OCI-LY7 (cell line): ENCODE measurements around the gene NRG4. TPM values are rescaled to one million over a fixed set of nuclear protein-coding genes. Genes with fewer than 3 reads are reported as not detected.
A peak's percentile ranks its signal among the peaks of the same experiment; 100 is the strongest.

Source experiments
- Bru-seq: library from RNA; stranded (reverse); fragments of 400-500 nt; gene quantifications from one replicate; lab custom pipeline; 2021; lab: Mats Ljungman, UMichigan
- BruChase-seq, 2 experiments: library from RNA; stranded (reverse); fragments of 400-500 nt; gene quantifications; one replicate each; lab custom pipeline; 2021; lab: Mats Ljungman, UMichigan
- BruUV-seq: library from RNA; stranded (reverse); fragments of 400-500 nt; replicated peaks from 2 replicates; lab custom pipeline; 2021; lab: Mats Ljungman, UMichigan
- CTCF ChIA-PET: fragments of 300-600 bp; sonication (Branson Sonifier 250); formaldehyde crosslinking; loops from one replicate; lab custom pipeline; 2022; ENCODE audit warnings: antibody characterized with exemption; ENCODE audit not compliant: unreplicated experiment; lab: Charles Lee
- POLR2A ChIA-PET: fragments of 300-600 bp; sonication (Branson Sonifier 250); formaldehyde crosslinking; loops from one replicate; lab custom pipeline; 2022; ENCODE audit warnings: antibody characterized with exemption; lab: Charles Lee
- DNase-seq: peaks from one replicate; pipeline ENCODE4 v3.0.0-alpha.2; 2015; ENCODE audit warnings: low spot score
- H2AFZ ChIP-seq: fragments of 200-600 bp; sonication (generic), shearing (Covaris generic); 2 replicates; pipeline ENCODE4 v1.6.1; 2014; ENCODE audit warnings: mild to moderate bottlenecking, antibody characterized with exemption, low read length, moderate library complexity
- H3K27ac ChIP-seq: fragments of 200-600 bp; sonication (generic); 2 replicates; pipeline ENCODE4 v1.5.1; 2014; ENCODE audit warnings: mixed run types, low read depth, mild to moderate bottlenecking, moderate library complexity, low read length, inconsistent platforms; ENCODE audit not compliant: poor library complexity, severe bottlenecking
- H3K36me3 ChIP-seq: fragments of 200-600 bp; sonication (generic); 2 replicates; pipeline ENCODE4 v1.6.1; 2014; ENCODE audit warnings: mild to moderate bottlenecking, antibody characterized with exemption, low read length, moderate library complexity, mixed read lengths; ENCODE audit not compliant: insufficient read depth
- H3K4me1 ChIP-seq: fragments of 200-600 bp; sonication (generic); 2 replicates; pipeline ENCODE4 v1.5.1; 2014; ENCODE audit warnings: mild to moderate bottlenecking, low read length; ENCODE audit not compliant: insufficient read depth, poor library complexity, severe bottlenecking
- H3K4me2 ChIP-seq: fragments of 200-600 bp; sonication (generic); 2 replicates; pipeline ENCODE4 v1.6.1; 2014; ENCODE audit warnings: mild to moderate bottlenecking, low read length
- H3K4me3 ChIP-seq: fragments of 200-600 bp; sonication (generic); 2 replicates; pipeline ENCODE4 v1.5.1; 2014; ENCODE audit warnings: mild to moderate bottlenecking, low read depth, low read length; ENCODE audit not compliant: poor library complexity, severe bottlenecking
- H3K79me2 ChIP-seq: fragments of 200-600 bp; sonication (generic); 2 replicates; pipeline ENCODE4 v1.6.1; 2016; ENCODE audit warnings: low read depth, mild to moderate bottlenecking, low read length, moderate library complexity, mixed read lengths; ENCODE audit not compliant: insufficient read depth
- H3K9me2 ChIP-seq: fragments of 200-600 bp; sonication (generic); 2 replicates; pipeline ENCODE4 v1.6.1; 2016; ENCODE audit warnings: mild to moderate bottlenecking, low read length, mixed read lengths; ENCODE audit not compliant: insufficient read depth
- H3K9me3 ChIP-seq: fragments of 200-600 bp; sonication (generic); 2 replicates; pipeline ENCODE4 v1.6.1; 2014; ENCODE audit warnings: mild to moderate bottlenecking, mixed run types, low read length, mixed read lengths
- H4K20me1 ChIP-seq: fragments of 200-600 bp; sonication (generic); 2 replicates; pipeline ENCODE4 v1.6.1; 2014; ENCODE audit warnings: mild to moderate bottlenecking, antibody characterized with exemption, low read length, moderate library complexity, mixed read lengths; ENCODE audit not compliant: insufficient read depth
- EZH2phosphoT487 ChIP-seq: fragments of 200-600 bp; sonication (generic); IDR thresholded peaks from 2 replicates; pipeline ENCODE4 v1.6.1; 2018; ENCODE audit warnings: low read depth, borderline replicate concordance, mild to moderate bottlenecking, mixed run types, antibody characterized with exemption, low read length, moderate library complexity, mixed read lengths
- intact Hi-C: fragments of 100-400 bp; cut with micrococcal nuclease; formaldehyde crosslinking; loops from one replicate; pipeline ENCODE4 v1.10.0; 2022; ENCODE audit not compliant: unreplicated experiment
- long read RNA-seq: library from polyadenylated mRNA; stranded (forward); transcript quantifications from one replicate; pipeline ENCODE4 v2.0.0, GENCODE V29; 2022
- total RNA-seq, 2 experiments: library from RNA; depleted of rRNA in 1 of 2; stranded (reverse); fragments of >200 nt in 1 of 2; shearing (Covaris generic) in 1 of 2; gene quantifications; 2 replicates each; pipeline ENCODE4 v1.2.3, GENCODE V29; 2014 to 2022
- TF ChIP-seq, protein P1 (sequence below): fragments of 200-600 bp; sonication (generic); conservative IDR thresholded peaks from 2 replicates; pipeline ENCODE4 v1.5.1; 2014; ENCODE audit warnings: mild to moderate bottlenecking, antibody characterized with exemption, low read length, moderate library complexity, mixed read lengths

NRG4 gene, protein sequence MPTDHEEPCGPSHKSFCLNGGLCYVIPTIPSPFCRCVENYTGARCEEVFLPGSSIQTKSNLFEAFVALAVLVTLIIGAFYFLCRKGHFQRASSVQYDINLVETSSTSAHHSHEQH
- total RNA-seq (2014; rRNA removed; shearing (Covaris generic)) = not detected in 2 replicates
- total RNA-seq (2022) = not detected in 2 replicates
- Bru-seq, nascent RNA = percentile 6 among the genes with signal in this experiment
- BruChase-seq, experiment 1, labeled RNA remaining after a 6-hour chase = not detected
- percentile 6 among the genes with signal in this experiment for BruChase-seq, experiment 2, labeled RNA remaining after a 2-hour chase
- long read RNA-seq, partial matches to known transcripts = 0 of 2 reads
- long read RNA-seq, other reads (novel, unspliced or antisense) = 2 of 2 reads

DNA sequence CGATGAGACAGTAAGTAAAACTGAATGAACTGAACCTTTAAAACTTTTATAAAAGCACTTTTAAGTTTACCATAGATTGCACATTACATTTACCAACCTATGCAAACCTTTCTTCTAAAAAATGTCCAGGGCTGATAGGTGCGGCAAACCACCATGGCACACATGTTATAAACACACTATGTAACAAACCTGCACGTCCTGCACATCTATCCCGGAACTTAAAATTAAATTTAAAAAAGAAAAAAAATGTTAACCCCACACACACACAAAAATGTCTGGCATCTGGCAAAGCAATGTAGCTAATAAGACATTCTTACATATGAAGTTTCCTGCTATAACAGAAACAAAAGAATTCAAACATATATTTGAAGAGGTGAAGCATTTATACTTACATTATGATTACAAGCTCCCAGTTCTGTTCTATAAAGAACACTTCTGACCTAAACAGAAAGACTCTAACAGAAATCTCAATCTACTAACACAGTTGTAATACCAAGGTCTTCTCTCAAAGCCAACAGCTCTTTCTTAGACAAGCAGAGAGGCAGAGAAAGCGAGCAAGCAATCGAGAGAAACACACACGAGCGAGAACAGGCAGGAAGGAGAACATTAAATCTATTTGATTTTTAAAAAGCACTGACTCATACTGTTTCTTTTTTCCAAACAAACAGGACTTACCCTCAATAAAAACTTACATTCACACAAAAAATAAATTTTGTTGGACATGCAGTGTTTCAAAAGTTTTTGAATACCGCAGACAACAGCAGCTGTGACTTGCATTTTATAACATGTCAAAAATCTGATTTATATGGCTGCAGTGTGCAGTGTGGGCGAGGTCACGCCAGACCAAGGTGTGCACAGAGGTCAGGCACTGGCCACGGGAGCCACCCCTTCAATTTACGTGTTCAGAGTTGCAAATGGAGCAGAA is at the start of gene NRG4:
TSS of gene NRG4 (minus strand) at position 798 of the 925 bp plus-strand sequence. CDS start 1,194 bp downstream, outside the sequence.
- no peaks in the 10 kb centered on the region for H3K9me3 ChIP-seq
- H3K4me3 ChIP-seq = no peak within 1 kb of the TSS
- H3K9me2 ChIP-seq = no peaks in the 10 kb centered on the region
- no peak within 1 kb of the TSS for H2AFZ ChIP-seq
- DNase-seq = no peak
- CTCF ChIA-PET = no interaction called here
- no TSS peak for BruUV-seq
- no peaks in the 10 kb centered on the region for H3K4me1 ChIP-seq
- no peak within 1 kb of the TSS for H3K4me2 ChIP-seq
- TF ChIP-seq, protein P1, sequence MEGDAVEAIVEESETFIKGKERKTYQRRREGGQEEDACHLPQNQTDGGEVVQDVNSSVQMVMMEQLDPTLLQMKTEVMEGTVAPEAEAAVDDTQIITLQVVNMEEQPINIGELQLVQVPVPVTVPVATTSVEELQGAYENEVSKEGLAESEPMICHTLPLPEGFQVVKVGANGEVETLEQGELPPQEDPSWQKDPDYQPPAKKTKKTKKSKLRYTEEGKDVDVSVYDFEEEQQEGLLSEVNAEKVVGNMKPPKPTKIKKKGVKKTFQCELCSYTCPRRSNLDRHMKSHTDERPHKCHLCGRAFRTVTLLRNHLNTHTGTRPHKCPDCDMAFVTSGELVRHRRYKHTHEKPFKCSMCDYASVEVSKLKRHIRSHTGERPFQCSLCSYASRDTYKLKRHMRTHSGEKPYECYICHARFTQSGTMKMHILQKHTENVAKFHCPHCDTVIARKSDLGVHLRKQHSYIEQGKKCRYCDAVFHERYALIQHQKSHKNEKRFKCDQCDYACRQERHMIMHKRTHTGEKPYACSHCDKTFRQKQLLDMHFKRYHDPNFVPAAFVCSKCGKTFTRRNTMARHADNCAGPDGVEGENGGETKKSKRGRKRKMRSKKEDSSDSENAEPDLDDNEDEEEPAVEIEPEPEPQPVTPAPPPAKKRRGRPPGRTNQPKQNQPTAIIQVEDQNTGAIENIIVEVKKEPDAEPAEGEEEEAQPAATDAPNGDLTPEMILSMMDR = no peak
- no peak for TF ChIP-seq EZH2phosphoT487
- H3K27ac ChIP-seq = no peak within 1 kb of the TSS
- no peaks in the 10 kb centered on the region for H3K79me2 ChIP-seq
- H3K36me3 ChIP-seq = no peaks in the 10 kb centered on the region
- POLR2A ChIA-PET = interaction anchor here (0.6 to 1.6 kb wide), 6 partner anchors 8 to 780 kb away, joined by 3 to 6 read pairs (median 4); no protein-coding TSS in a partner anchor
- intact Hi-C loops = no loop called here
- no peaks in the 10 kb centered on the region for H4K20me1 ChIP-seq

DNA sequence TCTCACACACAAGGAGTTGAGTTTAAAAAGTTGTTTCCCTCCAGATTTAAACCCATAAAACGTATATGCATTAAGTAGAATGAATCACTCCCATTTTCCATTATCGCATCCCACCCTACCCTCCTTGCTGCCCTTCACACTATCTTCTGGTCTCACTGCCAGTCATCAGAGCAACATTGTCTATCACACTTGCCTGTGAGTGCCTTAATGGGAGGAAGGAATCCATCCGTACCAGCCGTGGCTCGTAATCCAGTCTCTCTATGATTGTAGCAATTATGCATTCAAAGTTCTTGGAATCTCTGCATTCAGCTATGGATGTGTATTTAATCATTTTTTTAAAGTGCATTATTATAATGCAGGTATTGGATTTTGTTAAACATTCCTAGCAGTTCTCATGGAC is 49.5 kb upstream of the NRG4 start:
- no peak for TF ChIP-seq EZH2phosphoT487
- TF ChIP-seq, protein P1 = no peak
- Histone ChIP-seq H4K20me1 (no peaks in the 10 kb centered on the region), H3K27ac (no peak overlapping the region), H3K9me3 (no peaks in the 10 kb centered on the region), H3K4me2 (no peak overlapping the region), H3K4me3 (no peak overlapping the region), H3K4me1 (peaks cover 9% of the 10 kb centered on the region), H3K9me2 (no peaks in the 10 kb centered on the region), H3K36me3 (no peaks in the 10 kb centered on the region), H2AFZ (no peak overlapping the region), H3K79me2 (no peaks in the 10 kb centered on the region)
- intact Hi-C loops = no loop called here
- ChIA-PET CTCF (interaction anchor here (0.5 kb wide), 1 partner anchor 724 kb away, joined by 3 read pairs; no protein-coding TSS in a partner anchor), POLR2A (no interaction called here)
- BruUV-seq = no TSS peak
- DNase-seq = no peak
